ENCODE measurements around the gene INPP5A.

Gene INPP5A

DNA sequence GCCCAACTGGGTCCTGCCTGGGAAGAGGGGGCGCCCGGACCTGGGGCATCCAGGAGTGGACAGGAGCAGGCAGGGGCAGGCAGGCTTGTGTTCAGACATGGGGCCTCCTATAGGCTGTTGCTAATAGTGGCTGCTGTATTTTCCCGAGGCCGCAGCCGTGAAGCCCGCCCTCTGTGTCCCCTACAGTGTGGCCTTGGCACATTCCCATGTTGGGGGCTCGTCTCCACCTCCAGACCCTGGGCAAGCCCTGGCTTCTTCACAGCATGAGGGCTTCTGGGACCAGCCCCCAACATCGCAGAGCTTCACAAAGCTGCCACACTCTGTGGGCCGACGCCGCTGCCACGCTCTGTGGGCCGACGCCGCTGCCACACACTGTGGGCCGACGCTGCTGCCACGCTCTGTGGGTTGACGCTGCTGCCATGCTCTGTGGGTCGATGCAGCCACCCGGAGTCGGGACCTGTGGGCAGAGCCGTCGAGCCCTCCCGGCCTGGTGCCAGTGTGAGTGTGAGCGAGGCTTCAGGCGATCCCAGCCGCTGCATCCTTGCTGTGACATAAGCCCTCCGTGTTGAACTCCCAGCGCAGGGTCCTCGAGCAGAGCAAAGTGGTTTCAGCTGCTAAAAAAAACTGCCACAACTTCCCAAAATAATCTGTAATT is 109.0 kb downstream of the INPP5A start:
- DNase-seq (ENCODE audit: low read depth), result no peak
- H3K4me3 ChIP-seq (replicated peaks; ENCODE audit: low read depth, low read length), result no peak overlapping the region
- TF ChIP-seq, protein P1, sequence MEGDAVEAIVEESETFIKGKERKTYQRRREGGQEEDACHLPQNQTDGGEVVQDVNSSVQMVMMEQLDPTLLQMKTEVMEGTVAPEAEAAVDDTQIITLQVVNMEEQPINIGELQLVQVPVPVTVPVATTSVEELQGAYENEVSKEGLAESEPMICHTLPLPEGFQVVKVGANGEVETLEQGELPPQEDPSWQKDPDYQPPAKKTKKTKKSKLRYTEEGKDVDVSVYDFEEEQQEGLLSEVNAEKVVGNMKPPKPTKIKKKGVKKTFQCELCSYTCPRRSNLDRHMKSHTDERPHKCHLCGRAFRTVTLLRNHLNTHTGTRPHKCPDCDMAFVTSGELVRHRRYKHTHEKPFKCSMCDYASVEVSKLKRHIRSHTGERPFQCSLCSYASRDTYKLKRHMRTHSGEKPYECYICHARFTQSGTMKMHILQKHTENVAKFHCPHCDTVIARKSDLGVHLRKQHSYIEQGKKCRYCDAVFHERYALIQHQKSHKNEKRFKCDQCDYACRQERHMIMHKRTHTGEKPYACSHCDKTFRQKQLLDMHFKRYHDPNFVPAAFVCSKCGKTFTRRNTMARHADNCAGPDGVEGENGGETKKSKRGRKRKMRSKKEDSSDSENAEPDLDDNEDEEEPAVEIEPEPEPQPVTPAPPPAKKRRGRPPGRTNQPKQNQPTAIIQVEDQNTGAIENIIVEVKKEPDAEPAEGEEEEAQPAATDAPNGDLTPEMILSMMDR (IDR thresholded peaks at IDR 0.05; ENCODE audit: low read length, missing control alignments), result no peak

DNA sequence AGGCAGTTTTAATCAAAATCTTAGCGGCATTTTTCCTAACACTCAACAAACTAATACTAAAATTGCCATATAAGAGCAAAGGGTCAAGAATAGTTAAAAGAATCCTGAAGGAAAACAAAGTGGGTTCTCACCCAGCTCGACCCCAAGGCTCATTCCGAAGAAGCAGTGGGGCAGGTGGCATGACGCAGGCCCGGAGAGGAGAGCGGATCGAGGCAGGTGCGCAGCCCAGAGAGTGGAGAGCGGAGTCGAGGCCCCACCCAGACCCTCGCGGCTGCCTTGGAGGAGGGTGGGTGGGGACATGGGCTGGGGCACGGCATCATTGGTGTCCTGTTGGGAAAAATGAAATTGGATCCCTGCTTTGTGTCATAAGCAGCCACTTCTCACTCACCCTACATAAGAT is 109.8 kb downstream of the INPP5A start:
- TF ChIP-seq, protein P1 (IDR thresholded peaks at IDR 0.05; ENCODE audit: low read length, missing control alignments), result no peak
- H3K4me3 ChIP-seq (replicated peaks; ENCODE audit: low read depth, low read length), result no peak overlapping the region
- no peak for DNase-seq (ENCODE audit: low read depth)

DNA sequence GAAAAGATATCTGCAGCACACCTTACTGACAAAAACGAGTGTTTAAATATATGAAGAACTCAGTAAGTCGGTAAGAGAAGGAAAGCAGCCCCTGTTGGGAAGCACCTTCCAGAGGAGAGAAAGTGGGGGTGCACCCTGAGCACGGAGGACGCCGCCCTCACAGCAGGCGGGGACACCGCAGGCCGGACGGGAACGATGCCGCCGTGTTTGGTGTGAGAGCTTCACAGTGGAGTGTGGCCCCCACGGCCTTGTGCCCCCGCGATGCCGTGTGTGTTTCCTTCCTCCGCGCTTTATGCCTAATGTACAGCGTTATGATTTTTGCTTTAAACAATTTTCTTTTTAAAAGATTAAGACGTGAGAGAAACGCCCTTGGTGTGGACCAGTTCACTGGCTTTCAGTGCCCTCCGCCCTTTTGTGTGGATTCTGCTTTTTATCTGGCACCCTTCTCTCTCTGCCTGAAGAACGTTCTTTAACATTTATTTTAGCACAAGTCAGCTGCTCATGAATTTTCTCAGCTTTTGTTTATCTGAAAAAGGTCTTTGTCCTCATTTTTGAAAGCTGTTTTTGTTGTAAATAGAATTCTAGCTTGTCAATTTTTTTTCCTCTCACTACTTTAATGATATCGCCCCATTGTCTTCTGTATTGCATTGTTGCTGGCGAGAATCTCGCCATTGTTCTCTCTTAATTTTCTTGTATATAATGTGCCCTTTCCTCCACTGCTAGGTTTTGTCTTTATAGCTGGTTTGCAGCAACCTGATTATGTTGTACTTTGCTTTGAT is 110.7 kb downstream of the INPP5A start:
- no peak for DNase-seq (ENCODE audit: low read depth)
- TF ChIP-seq, protein P1 (IDR thresholded peaks at IDR 0.05; ENCODE audit: low read length, missing control alignments), result no peak
- H3K4me3 ChIP-seq (replicated peaks; ENCODE audit: low read depth, low read length), result no peak overlapping the region

DNA sequence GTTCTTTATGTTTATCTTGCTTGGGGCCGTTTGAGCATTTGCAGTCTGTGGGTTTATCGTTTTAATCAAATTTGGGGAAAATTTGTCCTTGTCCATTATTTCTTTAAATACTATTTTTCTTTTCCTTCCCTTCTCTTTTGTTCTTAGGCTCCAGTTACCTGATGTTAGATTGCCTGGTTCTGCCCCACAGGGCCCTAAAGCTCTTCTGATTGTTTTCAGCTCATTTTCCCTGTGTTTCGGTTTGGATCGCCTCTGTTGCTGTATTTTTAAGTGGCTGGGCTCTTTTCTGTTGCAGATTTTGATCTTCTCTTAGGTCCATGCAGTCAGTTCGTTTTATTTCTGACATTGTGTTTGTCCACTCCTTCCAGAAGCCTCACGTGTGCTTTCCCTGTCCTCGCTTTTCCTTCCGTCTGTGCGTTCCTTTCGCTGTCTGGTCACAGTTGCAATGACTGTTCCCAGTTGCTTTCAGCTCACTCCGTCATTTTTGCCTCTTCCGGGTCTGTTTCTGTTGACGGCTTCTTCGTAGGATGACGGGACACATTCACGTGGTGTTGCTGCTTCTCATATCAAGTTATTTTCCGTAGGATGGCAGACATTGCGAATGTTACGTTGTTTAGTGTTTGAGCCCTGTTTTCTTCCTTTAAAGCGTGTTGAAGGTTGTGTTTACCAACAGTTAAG is 111.4 kb downstream of the INPP5A start:
- H3K4me3 ChIP-seq (replicated peaks; ENCODE audit: low read depth, low read length), result no peak overlapping the region
- TF ChIP-seq, protein P1 (IDR thresholded peaks at IDR 0.05; ENCODE audit: low read length, missing control alignments), result no peak
- no peak for DNase-seq (ENCODE audit: low read depth)

DNA sequence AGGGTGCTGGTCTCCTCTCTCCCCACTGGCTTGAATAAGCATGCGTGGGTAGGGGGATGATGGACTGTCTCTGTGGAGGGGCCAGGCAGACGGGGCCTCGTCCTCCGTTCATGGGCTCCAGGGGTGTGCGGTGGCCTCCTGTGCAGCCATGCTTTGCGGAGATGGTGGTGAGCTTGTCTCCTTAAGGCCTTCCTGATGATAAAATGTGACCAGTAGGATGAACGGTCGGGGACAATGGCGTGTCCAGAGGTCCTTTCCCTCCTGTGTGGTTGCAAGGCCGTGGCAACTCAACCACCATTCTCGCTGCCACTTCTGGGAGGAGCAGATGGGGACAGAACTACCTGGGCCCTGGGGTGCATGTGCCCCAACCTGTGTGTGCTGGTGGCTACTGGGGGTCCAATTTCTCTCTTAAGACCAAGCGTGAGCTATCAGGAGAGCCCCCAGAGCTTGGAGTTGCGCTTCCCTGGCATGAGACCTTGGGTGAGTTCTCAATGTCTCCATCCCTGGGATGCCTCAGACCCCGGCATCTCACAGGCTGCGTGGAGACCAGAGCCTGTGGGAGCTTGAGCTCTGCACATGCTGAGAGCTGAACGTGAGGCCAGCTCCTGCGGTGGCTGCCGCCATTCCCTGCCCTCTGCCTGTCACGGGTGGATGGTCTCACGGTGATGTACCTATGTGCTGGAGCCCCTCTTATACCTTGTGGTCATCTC is 112.2 kb downstream of the INPP5A start:
- no peak for DNase-seq (ENCODE audit: low read depth)
- H3K4me3 ChIP-seq (replicated peaks; ENCODE audit: low read depth, low read length), result no peak overlapping the region
- TF ChIP-seq, protein P1 (IDR thresholded peaks at IDR 0.05; ENCODE audit: low read length, missing control alignments), result no peak

DNA sequence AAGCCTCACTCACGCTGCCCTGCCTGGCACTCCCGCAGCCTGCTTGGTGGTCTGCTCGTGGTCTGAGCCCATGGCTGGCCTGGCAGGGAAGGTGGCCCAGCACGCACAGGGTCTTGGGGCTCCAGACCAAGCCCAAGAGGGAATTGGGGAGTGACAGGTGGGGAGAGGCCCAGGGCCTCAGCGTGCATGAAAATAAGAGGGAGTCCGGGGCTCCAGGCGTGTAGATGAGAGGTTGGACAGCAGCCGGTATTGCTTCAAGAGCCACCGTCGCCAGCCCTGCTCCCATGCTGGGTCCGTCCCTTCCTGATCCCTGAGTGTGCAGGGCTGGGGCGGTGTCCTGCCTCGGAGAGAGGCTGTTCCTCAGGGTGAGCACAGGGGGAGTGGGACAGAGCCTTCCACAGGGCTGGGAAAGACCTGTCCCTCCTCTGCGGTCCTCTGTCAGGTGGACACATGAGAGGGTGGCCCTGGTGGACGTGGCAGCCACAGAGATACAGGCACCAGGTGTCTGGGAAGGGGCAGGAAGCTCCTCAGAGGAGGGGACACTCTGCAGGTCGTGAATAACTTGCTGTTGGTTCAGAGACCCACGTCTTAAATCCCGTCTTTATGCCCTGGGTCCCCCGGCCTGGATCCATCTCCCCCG is 113.1 kb downstream of the INPP5A start:
- H3K4me3 ChIP-seq (replicated peaks; ENCODE audit: low read depth, low read length), result no peak overlapping the region
- TF ChIP-seq, protein P1 (IDR thresholded peaks at IDR 0.05; ENCODE audit: low read length, missing control alignments), result no peak
- no peak for DNase-seq (ENCODE audit: low read depth)
